Breast epithelium (tissue), 3 donors: ENCODE results near the gene TAF1.

ENCODE experiments used
- CTCF ChIP-seq, 3 donors: fragments of 450-650 bp; IDR thresholded peaks; one replicate each; pipeline ENCODE4 v1.5.1; 2016 to 2017; ENCODE audit warnings: antibody characterized with exemption in 3 of 3, mild to moderate bottlenecking in 3 of 3, moderate library complexity in 3 of 3
- POLR2A ChIP-seq: fragments of 450-650 bp; IDR thresholded peaks from one replicate; pipeline ENCODE4 v1.6.1; 2016; ENCODE audit warnings: antibody characterized with exemption, mild to moderate bottlenecking, moderate library complexity

DNA sequence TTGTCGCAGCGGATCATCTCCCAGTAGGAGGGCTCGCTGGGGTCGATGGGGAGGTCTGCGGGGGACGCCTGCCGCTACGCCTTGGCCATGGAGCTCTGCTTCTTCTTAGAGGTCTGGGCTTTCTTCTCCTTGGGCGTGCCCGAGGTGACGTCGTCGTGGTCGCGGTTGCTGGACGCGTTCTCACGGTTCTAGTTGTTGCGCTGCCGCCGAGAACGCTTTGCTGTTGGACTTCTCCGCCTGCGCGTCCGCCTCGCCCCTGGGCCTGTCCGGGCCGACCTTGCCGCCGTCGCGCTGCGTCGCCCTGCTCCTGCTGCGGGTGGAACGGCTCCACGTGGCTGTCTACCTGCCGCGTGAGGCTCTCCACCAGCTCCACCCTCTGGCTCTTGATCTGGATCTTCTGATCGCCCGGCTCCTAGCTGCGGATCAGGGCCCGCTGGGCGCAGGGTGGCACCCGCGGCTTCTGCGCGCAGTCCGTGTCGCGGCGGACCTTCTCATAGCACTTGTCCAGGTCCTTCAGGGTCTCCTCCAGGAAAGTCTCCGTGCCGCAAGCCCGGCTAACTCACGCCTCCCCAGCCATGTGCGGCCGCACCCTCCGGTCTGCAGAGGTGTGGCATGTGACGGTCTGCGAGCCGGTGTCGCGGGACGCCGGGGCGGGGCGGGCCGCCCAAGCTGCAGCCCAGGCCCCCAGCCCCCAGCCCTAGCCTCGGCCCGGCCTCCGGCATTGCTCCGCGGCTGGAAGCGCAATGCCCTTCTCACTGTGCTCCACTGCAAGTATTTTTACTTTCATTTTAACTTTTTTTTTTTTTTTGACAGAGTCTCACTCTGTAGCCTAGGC lies 126.3 kb downstream of the TAF1 start:
- no peak for TF ChIP-seq CTCF (IDR thresholded peaks at IDR 0.05)
- TF ChIP-seq POLR2A, result no peak
